NCI-H1092 (cell line): ENCODE data around the gene ADGRE2.
"Not testable (repeated sequence)": the region's sequence is repeated elsewhere in the genome, so short reads cannot be mapped to it uniquely, and the experiment has no call there.

Source experiments
- DNase-seq: peaks from one replicate; lab custom pipeline; 2025; lab: John Stamatoyannopoulos, UW

The ADGRE2 gene

DNA sequence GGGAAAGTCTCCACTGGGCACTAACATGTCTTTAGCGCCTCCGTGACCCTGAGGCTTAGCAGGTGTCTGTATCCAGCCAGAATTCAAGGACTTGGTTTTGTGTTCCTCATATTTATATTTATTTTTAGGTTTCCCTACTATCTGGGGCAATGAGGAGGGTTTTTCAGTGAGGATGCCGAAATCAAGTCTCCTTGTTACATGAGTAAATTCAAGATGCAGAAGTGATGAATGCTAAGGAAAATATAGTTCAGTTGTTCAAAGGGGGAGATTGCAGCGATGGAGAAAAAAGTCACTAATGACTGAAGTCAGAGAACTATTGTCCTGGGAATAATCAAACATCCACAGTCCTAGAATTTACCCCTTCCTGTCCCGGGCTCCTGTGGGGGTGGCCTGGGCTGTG lies 791 bp upstream of the ADGRE2 start:
- DNase-seq: no peak

DNA sequence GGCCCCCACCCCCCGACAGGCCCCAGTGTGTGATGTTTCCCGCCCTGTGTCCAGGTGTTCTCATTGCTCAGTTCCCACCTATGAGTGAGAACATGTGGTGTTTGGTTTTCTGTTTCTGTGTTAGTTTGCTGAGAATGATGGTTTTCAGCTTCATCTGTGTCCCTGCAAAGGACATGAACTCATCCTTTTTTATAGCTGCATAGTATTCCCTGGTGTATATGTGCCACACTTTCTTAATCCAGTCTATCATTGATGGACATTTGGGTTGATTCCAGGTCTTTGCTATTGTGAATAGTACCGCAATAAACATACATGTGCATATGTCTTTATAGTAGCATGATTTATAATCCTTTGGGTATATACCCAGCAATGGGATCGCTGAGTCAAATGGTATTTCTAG lies 715 bp downstream of the ADGRE2 start:
- not testable (repeated sequence) for DNase-seq

- no peak for DNase-seq
These were observed 2.3 kb downstream of the ADGRE2 start for GRCh38 chr19:14775869-14776586.

DNA sequence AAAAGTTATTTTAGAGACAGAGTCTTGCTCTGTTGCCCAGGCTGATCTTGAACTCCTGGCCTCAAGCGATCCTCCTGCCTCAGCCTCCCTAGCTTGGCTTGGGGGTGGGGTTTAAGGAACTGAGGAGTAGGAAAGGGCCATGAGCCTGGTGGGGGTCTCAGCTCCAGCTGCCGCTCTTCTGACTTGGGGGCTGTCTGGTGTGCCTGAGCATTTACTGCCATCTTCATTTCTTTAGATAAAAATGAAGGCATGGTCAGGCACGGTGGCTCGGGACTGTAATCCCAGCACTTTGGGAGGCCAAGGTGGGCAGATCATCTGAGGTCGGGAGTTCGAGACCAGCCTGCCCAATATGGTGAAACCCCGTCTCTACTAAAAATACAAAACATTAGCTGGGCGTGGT lies 3.0 kb downstream of the ADGRE2 start:
- not testable (repeated sequence) for DNase-seq

- DNase-seq: no peak
These were observed 4.0 kb downstream of the ADGRE2 start for GRCh38 chr19:14774373-14774772.

GRCh38 chr19:14773722-14774121 lies 4.6 kb downstream of the ADGRE2 start:
- not testable (repeated sequence) for DNase-seq

DNA sequence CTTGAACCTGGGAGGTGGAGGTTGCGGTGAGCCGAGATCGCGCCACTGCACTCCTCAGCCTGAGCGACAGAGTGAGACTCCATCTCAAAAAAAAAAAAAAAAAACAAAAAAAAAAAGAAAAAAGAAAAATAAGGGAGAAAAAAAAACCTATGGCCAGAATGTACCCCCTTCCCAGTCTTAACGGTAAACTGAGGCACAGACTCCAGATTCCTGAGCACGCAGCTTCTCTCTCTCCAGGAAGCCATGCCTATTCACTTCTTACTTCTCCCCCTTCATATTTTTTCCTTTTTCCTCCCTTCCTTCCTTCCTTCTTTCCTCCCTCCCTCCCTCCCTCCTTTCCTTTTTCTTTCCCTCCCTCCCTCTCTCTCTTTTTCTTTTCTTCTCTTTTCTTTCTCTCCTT lies 5.4 kb downstream of the ADGRE2 start:
- no peak for DNase-seq

- no peak for DNase-seq
These were observed 5.9 kb downstream of the ADGRE2 start for GRCh38 chr19:14772467-14772866.

DNA sequence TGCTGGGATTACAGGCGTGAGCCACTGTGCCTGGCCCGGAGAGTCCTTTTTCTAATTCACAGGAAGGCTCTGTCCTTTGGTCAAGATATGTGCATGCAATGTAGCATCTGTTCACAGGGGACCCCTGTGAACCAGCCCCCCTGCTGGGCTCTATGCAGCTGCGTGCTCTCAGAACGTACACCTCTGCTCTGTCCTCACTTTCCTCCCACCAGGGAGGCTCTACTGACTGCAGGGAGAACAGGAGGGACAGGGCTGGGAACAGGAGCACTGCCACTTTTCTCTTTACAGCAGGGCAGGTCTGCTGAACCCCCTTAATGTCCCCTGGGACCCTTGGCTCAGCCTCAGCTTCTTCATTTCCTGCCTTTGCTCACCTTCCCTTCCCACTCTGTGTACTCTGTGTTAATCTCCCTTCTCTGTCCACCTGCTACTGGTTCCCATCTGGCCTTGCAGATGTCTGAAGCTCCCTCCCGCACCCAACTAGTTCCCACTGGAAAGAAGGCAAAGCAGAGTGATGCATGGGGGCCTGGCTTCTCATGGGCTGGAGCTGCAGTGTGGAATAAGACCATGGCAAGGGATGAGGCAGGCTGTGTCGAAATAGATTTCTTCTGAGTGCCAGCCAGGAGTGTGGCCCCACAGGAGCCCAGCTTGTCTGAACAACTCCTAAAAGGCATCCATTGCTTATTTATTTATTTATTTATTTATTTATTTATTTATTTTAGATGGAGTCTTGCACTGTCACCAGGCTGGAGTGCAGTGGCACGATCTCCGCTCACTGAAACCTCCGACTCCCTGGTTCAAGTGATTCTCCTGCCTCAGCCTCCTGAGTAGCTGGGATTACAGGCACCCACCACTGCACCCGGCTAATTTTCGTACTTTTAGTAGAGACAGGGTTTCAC lies 7.2 kb downstream of the ADGRE2 start:
- no peak for DNase-seq

- no peak for DNase-seq
These were observed 8.2 kb downstream of the ADGRE2 start for GRCh38 chr19:14770136-14770535.

DNA sequence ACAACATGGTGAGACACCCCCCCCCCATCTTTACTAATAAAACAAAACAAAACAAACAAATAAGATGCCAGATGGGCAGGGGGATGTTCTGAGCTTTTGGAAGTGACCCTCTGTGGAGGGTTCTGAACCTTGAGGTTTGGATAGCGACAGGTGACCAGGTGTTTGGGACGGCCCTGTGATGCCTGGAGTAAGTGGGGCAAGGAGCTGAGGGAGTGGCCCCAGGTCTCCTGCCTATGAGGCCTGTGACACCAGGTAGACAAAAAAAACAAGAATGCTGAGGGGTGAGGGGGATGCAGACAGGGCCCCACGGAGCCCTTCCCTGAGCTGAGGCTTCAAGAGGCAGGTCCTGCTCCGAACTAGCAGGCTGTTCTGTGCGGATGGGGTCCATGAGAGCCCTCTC lies 9.2 kb downstream of the ADGRE2 start:
- DNase-seq: no peak

DNA sequence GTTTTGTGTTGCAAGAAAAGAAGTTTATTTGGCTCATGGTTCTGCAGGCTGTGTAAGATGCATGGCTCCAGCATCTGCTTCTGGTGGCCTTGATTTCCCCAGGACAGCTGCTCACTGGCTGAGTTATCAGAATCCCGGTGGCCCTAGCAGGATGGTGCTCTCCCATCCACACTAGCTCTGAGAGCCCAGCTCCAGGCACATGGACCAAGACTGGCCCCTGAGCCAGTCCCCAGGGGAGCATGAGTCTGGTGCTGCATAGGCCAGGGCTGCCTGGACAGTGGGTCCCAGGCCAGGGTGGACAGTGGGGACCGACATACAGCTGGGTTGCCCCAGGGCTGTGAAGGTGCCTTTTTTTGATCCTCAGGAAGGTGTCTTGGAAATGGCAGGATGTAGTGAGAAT lies 10.4 kb downstream of the ADGRE2 start:
- no peak for DNase-seq

DNA sequence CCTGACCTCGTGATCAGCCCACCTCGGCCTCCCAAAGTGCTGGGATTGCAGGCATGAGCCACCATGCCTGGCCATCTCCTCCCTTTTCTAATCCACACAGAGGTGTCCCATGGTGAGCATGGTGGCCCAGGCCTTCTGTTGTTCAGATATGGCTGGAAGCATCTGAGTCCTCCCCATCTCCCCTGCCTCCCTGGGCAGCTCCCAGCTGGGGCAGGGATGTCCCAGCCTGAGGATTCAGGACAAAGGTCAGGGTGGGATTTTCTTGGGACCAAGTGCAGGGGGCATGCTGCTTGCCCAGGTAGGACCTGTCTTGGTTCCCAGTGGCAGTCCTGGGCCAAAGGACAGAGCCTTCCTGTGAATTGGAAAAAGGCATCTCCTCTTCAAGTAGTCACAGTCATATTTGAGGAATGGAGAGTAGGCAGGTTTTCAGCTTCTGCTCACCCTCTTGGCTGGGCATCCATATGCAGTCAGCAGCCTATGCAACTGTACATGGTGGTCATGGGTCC lies 10.8 kb downstream of the ADGRE2 start:
- no peak for DNase-seq

GRCh38 chr19:14765841-14766240 lies 12.5 kb downstream of the ADGRE2 start:
- DNase-seq: not testable (repeated sequence)

- not testable (repeated sequence) for DNase-seq
These were observed 13.0 kb downstream of the ADGRE2 start for GRCh38 chr19:14765403-14765802.

- no peak for DNase-seq
These were observed 14.0 kb downstream of the ADGRE2 start for GRCh38 chr19:14764401-14764800.

DNA sequence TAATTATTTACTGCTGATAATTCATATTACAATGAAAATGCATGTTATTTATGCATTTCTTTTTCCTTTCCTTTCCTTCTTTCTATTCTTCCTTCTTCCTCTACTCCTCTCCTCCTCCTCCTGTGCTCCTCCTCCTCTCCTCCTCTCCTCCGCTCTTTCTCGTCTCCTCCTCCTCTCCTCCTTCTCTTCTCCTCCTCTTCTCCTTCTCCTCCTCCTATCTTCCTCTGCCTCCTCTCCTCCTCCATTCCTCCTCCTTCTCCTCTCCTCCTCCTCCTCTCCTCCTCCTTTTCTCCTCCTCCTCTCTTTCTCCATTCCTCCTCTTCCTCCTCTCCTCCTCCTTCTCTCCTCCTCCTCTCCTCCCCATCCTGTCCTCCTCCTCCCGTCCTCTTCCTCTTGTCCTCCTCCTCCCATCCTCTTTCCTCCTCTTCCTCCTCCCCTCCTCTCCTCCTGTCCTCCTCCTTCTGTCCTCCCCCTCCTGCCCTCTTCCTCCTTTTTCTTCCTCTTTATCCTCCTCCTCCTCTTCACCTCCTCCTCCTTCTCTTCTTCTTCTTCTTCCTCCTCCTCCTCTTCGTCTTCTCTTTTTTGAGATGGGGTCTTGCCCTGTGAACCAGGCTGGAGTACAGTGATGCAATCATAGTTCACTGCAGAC lies 14.7 kb downstream of the ADGRE2 start:
- DNase-seq: no peak

- no peak for DNase-seq
These were observed 16.2 kb downstream of the ADGRE2 start for GRCh38 chr19:14762111-14762510.

DNA sequence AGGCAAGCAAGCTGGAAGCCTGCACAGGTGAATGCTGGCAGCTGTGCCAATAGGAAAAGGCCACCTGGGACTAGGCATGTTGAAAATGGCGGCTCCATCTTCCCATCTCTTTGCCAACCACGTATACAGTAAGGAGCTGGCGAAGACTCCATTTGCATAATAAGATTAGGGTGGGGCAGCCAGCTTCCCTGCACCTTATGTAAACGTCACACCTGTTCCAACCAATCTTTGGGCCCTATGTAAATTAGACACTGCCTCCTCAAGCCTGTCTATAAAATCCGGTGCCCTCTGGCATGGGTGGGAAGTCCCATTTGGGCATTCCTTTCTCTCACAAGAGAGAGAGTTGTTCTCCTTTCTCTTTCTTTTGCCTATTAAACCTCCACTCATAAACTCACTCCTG lies 16.8 kb downstream of the ADGRE2 start:
- DNase-seq: no peak

GRCh38 chr19:14758816-14759215 lies 19.5 kb downstream of the ADGRE2 start:
- DNase-seq: no peak

GRCh38 chr19:14748601-14749000 lies 29.8 kb downstream of the ADGRE2 start:
- DNase-seq: no peak

DNA sequence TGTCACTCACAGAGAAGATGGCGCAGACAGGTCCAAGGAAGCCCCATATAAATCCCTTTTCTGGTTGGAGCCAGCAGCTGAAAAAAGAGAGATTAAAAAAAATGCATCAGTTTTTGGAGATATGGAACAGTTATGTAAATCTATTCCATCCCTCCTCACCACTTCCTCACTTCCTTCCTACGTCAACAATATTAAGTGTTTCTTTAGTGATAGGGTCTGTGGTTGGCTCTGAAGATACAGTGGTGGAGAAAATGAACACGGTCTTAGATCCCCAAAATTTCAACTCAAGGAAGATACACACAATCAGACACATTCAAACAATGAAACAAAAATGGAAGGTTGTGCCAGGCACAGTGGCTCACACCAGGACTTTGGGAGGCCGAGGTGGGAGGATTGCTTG lies 31.5 kb downstream of the ADGRE2 start:
- no peak for DNase-seq

DNA sequence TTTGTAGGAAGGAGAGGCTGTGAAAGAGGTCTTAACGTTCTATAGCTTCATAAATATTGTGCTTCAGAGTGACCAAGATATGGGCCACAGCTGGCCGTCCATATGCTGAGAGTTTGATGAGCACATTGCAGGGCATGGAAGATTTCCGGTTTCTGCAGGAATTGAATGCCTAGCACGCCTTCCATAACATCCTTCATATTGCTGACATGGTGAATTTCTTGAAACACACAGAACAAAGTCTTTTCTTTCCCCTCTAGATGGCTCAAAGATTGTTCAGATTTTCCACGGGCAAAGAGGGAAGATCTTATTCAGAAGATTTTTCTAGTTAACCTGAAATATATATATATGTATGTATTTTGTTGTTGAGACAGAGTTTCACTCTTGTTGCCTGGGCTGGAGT lies 42.4 kb downstream of the ADGRE2 start:
- no peak for DNase-seq
